Hematopoietic multipotent progenitor cell treated with erythropoietin and hydrocortisone succinate and interleukin-3 and kit ligand, for 4 days (in vitro differentiated cells): Measurements from ENCODE around the gene PSMC5.
"Not testable (repeated sequence)": the region's sequence is repeated elsewhere in the genome, so short reads cannot be mapped to it uniquely, and the experiment has no call there.

ENCODE experiments used
- DNase-seq: peaks from one replicate; pipeline ENCODE4 v3.0.0-alpha.2; 2015

Gene PSMC5

GRCh38 chr17:63827002-63827800, at the start of gene PSMC5, which contains the start of gene FTSJ3:
Gene PSMC5 (plus strand): TSS chr17:63827431. CDS start chr17:63827491, 60 bp downstream.
Gene FTSJ3 (minus strand): TSS chr17:63827663. CDS start chr17:63826902, 761 bp downstream.
- peak; percentile 98 for DNase-seq

GRCh38 chr17:63780507-63780906, 46.7 kb upstream of the PSMC5 start:
- no peak for DNase-seq

- DNase-seq = no peak
Observed at GRCh38 chr17:63780928-63781327, 46.3 kb upstream of the PSMC5 start.

GRCh38 chr17:63783522-63783921, 43.7 kb upstream of the PSMC5 start:
- no peak for DNase-seq

- DNase-seq = no peak
Observed at GRCh38 chr17:63785556-63785955, 41.7 kb upstream of the PSMC5 start.

GRCh38 chr17:63786117-63786516, 41.1 kb upstream of the PSMC5 start:
- no peak for DNase-seq

- no peak for DNase-seq
Observed at GRCh38 chr17:63786971-63787711, 40.1 kb upstream of the PSMC5 start.

GRCh38 chr17:63790057-63790456, 37.2 kb upstream of the PSMC5 start:
- DNase-seq = no peak

GRCh38 chr17:63792055-63792729, 35.0 kb upstream of the PSMC5 start:
- DNase-seq = no peak

- not testable (repeated sequence) for DNase-seq
Observed at GRCh38 chr17:63796375-63796774, 30.9 kb upstream of the PSMC5 start.

- DNase-seq = no peak
Observed at GRCh38 chr17:63798572-63799106, 28.6 kb upstream of the PSMC5 start.

- no peak for DNase-seq
Observed at GRCh38 chr17:63800783-63801182, 26.4 kb upstream of the PSMC5 start.

- DNase-seq = no peak
Observed at GRCh38 chr17:63804328-63804727, 22.9 kb upstream of the PSMC5 start.

GRCh38 chr17:63805591-63805990, 21.6 kb upstream of the PSMC5 start:
- no peak for DNase-seq

GRCh38 chr17:63809970-63810369, 17.3 kb upstream of the PSMC5 start:
- no peak for DNase-seq

GRCh38 chr17:63816123-63816522, 11.1 kb upstream of the PSMC5 start:
- no peak for DNase-seq

- DNase-seq = no peak
Observed at GRCh38 chr17:63816669-63817068, 10.6 kb upstream of the PSMC5 start.

GRCh38 chr17:63817736-63818385, 9.4 kb upstream of the PSMC5 start:
- no peak for DNase-seq

- DNase-seq = no peak
Observed at GRCh38 chr17:63819131-63819530, 8.1 kb upstream of the PSMC5 start.

GRCh38 chr17:63819585-63820537, 7.4 kb upstream of the PSMC5 start:
- DNase-seq = no peak

GRCh38 chr17:63820963-63821561, 6.2 kb upstream of the PSMC5 start:
- DNase-seq = no peak
